Neural progenitor cell (in vitro differentiated cells): Measurements from ENCODE around the gene BRINP3. TPM values are rescaled to one million over a fixed set of nuclear protein-coding genes. Genes with fewer than 3 reads are reported as not detected.

Source experiments
- DNase-seq: peaks from one replicate; pipeline ENCODE4 v3.0.0-alpha.2; 2016; ENCODE audit warnings: low spot score
- H2AFZ ChIP-seq: fragments of 200-600 bp; sonication (generic); replicated peaks from 2 replicates; pipeline ENCODE4 v1.6.1; 2016; ENCODE audit warnings: antibody characterized with exemption
- H3F3A ChIP-seq: fragments of 200-600 bp; sonication (generic); 2 replicates; pipeline ENCODE4 v1.6.1; 2016; ENCODE audit warnings: antibody characterized with exemption, low read depth
- H3K27ac ChIP-seq: fragments of 200-600 bp; sonication (generic); 2 replicates; pipeline ENCODE4 v1.5.1; 2016; ENCODE audit warnings: mild to moderate bottlenecking
- H3K27me3 ChIP-seq: fragments of 200-600 bp; sonication (generic); 2 replicates; pipeline ENCODE4 v1.6.1; 2016; ENCODE audit warnings: mild to moderate bottlenecking, moderate library complexity
- H3K36me3 ChIP-seq: fragments of 200-600 bp; sonication (generic); 2 replicates; pipeline ENCODE4 v1.5.1; 2016
- H3K4me1 ChIP-seq: fragments of 200-600 bp; sonication (generic); 2 replicates; pipeline ENCODE4 v1.6.1; 2016; ENCODE audit warnings: mixed run types
- H3K4me2 ChIP-seq: fragments of 200-600 bp; sonication (generic); 2 replicates; pipeline ENCODE4 v1.6.1; 2016
- H3K4me3 ChIP-seq: fragments of 200-600 bp; sonication (generic); 2 replicates; pipeline ENCODE4 v1.5.1; 2016
- H3K79me2 ChIP-seq: fragments of 200-600 bp; sonication (generic); 2 replicates; pipeline ENCODE4 v1.6.1; 2016; ENCODE audit warnings: low read depth
- H3K9ac ChIP-seq: fragments of 200-600 bp; sonication (generic); 2 replicates; pipeline ENCODE4 v1.6.1; 2016
- H3K9me3 ChIP-seq: fragments of 200-600 bp; sonication (generic); 2 replicates; pipeline ENCODE4 v1.5.1; 2016; ENCODE audit warnings: low read depth
- H4K20me1 ChIP-seq: fragments of 200-600 bp; sonication (generic); 2 replicates; pipeline ENCODE4 v1.6.1; 2016; ENCODE audit warnings: low read depth
- H3K27ac Mint-ChIP-seq: 3 replicates; pipeline ENCODE4 v1.8.0; 2021; ENCODE audit warnings: mixed read lengths
- H3K27me3 Mint-ChIP-seq: 2 replicates; pipeline ENCODE4 v1.8.0; 2022; ENCODE audit warnings: low read depth, mild to moderate bottlenecking, inconsistent platforms, moderate library complexity, mixed read lengths; ENCODE audit not compliant: insufficient read depth
- H3K36me3 Mint-ChIP-seq: 3 replicates; pipeline ENCODE4 v1.8.0; 2021; ENCODE audit warnings: mixed read lengths
- H3K4me1 Mint-ChIP-seq: 3 replicates; pipeline ENCODE4 v1.8.0; 2021; ENCODE audit warnings: mixed read lengths
- H3K4me3 Mint-ChIP-seq: 3 replicates; pipeline ENCODE4 v1.8.0; 2021; ENCODE audit warnings: mild to moderate bottlenecking, moderate library complexity, mixed read lengths
- H3K9me3 Mint-ChIP-seq: 3 replicates; pipeline ENCODE4 v1.8.0; 2020; ENCODE audit warnings: mixed read lengths
- CTCF ChIP-seq: fragments of 200-600 bp; sonication (generic); IDR thresholded peaks from 2 replicates; pipeline ENCODE4 v1.5.1; 2017; ENCODE audit warnings: antibody characterized with exemption, mild to moderate bottlenecking
- EZH2 ChIP-seq: fragments of 200-600 bp; sonication (generic); IDR thresholded peaks from 2 replicates; pipeline ENCODE4 v1.6.1; 2017; ENCODE audit warnings: antibody characterized with exemption, mild to moderate bottlenecking, moderate library complexity
- EZH2phosphoT487 ChIP-seq: fragments of 200-600 bp; sonication (generic); IDR thresholded peaks from 2 replicates; pipeline ENCODE4 v1.6.1; 2017; ENCODE audit warnings: antibody characterized with exemption
- total RNA-seq: library from RNA; depleted of rRNA; stranded (reverse); fragments of >200 nt; gene quantifications from 2 replicates; pipeline ENCODE4 v1.2.3, GENCODE V29; 2015; ENCODE audit warnings: low replicate concordance

Gene BRINP3
- total RNA-seq, 1 donor from 2014 or later, result not detected

- H3K9ac ChIP-seq, result no peak overlapping the region
- H2AFZ ChIP-seq, result no peak overlapping the region
- no peaks in the 10 kb centered on the region for H3K79me2 ChIP-seq
- Mint-ChIP-seq H3K9me3 (no peaks in the 10 kb centered on the region), H3K4me1 (peaks cover 19% of the 10 kb centered on the region), H3K4me3 (no peak overlapping the region), H3K36me3 (no peaks in the 10 kb centered on the region), H3K27ac (no peak overlapping the region), H3K27me3 (peaks cover 12% of the 10 kb centered on the region)
- no peaks in the 10 kb centered on the region for H3K36me3 ChIP-seq
- no peak overlapping the region for H3K4me2 ChIP-seq
- H3K4me1 ChIP-seq, result peaks cover 9% of the 10 kb centered on the region
- H3K9me3 ChIP-seq, result no peaks in the 10 kb centered on the region
- H3K4me3 ChIP-seq, result no peak overlapping the region
- DNase-seq, result no peak
- H3K27ac ChIP-seq, result no peak overlapping the region
- TF ChIP-seq EZH2phosphoT487, result no peak
- TF ChIP-seq CTCF, result no peak
- H3K27me3 ChIP-seq, result peaks cover 70% of the 10 kb centered on the region
- no peaks in the 10 kb centered on the region for H4K20me1 ChIP-seq
- H3F3A ChIP-seq, result no peaks in the 10 kb centered on the region
Measured at GRCh38 chr1:190472494-190472893, 5.2 kb downstream of the BRINP3 start.

GRCh38 chr1:190472042-190472441 is 5.6 kb downstream of the BRINP3 start:
- Mint-ChIP-seq H3K9me3 (no peaks in the 10 kb centered on the region), H3K4me1 (peaks cover 15% of the 10 kb centered on the region), H3K27me3 (peaks cover 10% of the 10 kb centered on the region), H3K27ac (no peak overlapping the region), H3K36me3 (no peaks in the 10 kb centered on the region), H3K4me3 (no peak overlapping the region)
- Histone ChIP-seq H3K79me2 (no peaks in the 10 kb centered on the region), H3K4me1 (peaks cover 9% of the 10 kb centered on the region), H3K9ac (no peak overlapping the region), H3K9me3 (no peaks in the 10 kb centered on the region), H3F3A (no peaks in the 10 kb centered on the region), H3K27me3 (peaks cover 65% of the 10 kb centered on the region), H3K36me3 (no peaks in the 10 kb centered on the region), H2AFZ (no peak overlapping the region), H3K27ac (no peak overlapping the region), H4K20me1 (no peaks in the 10 kb centered on the region), H3K4me3 (no peak overlapping the region), H3K4me2 (no peak overlapping the region)
- TF ChIP-seq CTCF, result no peak
- DNase-seq, result no peak

GRCh38 chr1:190464690-190465089 is 13.0 kb downstream of the BRINP3 start:
- H3K9ac ChIP-seq, result no peak overlapping the region
- no peak for TF ChIP-seq EZH2phosphoT487
- TF ChIP-seq CTCF, result no peak
- TF ChIP-seq EZH2, result no peak
- no peak overlapping the region for H2AFZ ChIP-seq
- no peaks in the 10 kb centered on the region for H4K20me1 ChIP-seq
- H3K4me3 ChIP-seq, result no peak overlapping the region
- no peaks in the 10 kb centered on the region for H3K4me1 ChIP-seq
- H3K4me3 Mint-ChIP-seq, result no peak overlapping the region
- no peak overlapping the region for H3K27ac Mint-ChIP-seq
- no peaks in the 10 kb centered on the region for H3K79me2 ChIP-seq
- H3K27me3 ChIP-seq, result no peaks in the 10 kb centered on the region
- no peak overlapping the region for H3K27ac ChIP-seq
- no peaks in the 10 kb centered on the region for H3K27me3 Mint-ChIP-seq
- no peaks in the 10 kb centered on the region for H3K9me3 Mint-ChIP-seq
- no peaks in the 10 kb centered on the region for H3K36me3 ChIP-seq
- H3K9me3 ChIP-seq, result no peaks in the 10 kb centered on the region
- no peaks in the 10 kb centered on the region for H3F3A ChIP-seq
- no peaks in the 10 kb centered on the region for H3K36me3 Mint-ChIP-seq
- no peaks in the 10 kb centered on the region for H3K4me1 Mint-ChIP-seq
- no peak for DNase-seq
- H3K4me2 ChIP-seq, result no peak overlapping the region

GRCh38 chr1:190456129-190456528 is 21.5 kb downstream of the BRINP3 start:
- Mint-ChIP-seq H3K36me3 (no peaks in the 10 kb centered on the region), H3K27ac (no peak overlapping the region), H3K4me1 (no peaks in the 10 kb centered on the region), H3K27me3 (no peaks in the 10 kb centered on the region), H3K9me3 (no peaks in the 10 kb centered on the region), H3K4me3 (no peak overlapping the region)
- no peaks in the 10 kb centered on the region for H4K20me1 ChIP-seq
- H2AFZ ChIP-seq, result no peak overlapping the region
- no peak overlapping the region for H3K4me2 ChIP-seq
- H3K4me1 ChIP-seq, result no peaks in the 10 kb centered on the region
- H3K27ac ChIP-seq, result no peak overlapping the region
- H3K4me3 ChIP-seq, result no peak overlapping the region
- H3K36me3 ChIP-seq, result no peaks in the 10 kb centered on the region
- TF ChIP-seq CTCF, result no peak
- TF ChIP-seq EZH2, result no peak
- TF ChIP-seq EZH2phosphoT487, result no peak
- no peaks in the 10 kb centered on the region for H3K27me3 ChIP-seq
- no peaks in the 10 kb centered on the region for H3K9me3 ChIP-seq
- DNase-seq, result no peak
- H3K79me2 ChIP-seq, result no peaks in the 10 kb centered on the region
- H3K9ac ChIP-seq, result no peak overlapping the region
- no peaks in the 10 kb centered on the region for H3F3A ChIP-seq
